ENCODE measurements around the gene CUEDC1. TPM values are rescaled to one million over a fixed set of nuclear protein-coding genes. Genes with fewer than 3 reads are reported as not detected.

Gene CUEDC1
- total RNA-seq, 4 donors from 2014 or later, result 7.9 to 63.6 (median 18.8) TPM

GRCh38 chr17:57868007-57868909, 87.0 kb downstream of the CUEDC1 start:
- H3K27me3 ChIP-seq, result no peaks in the 10 kb centered on the region
- no peak overlapping the region for H3K4me3 ChIP-seq
- intact Hi-C loops (cut with DNase I; ENCODE audit: low total_unique reads), result loop anchor here (10.0 kb wide), 1 partner anchor 217 kb away; the partner anchor contains the start of gene DYNLL2
- TF ChIP-seq POLR2A (IDR thresholded peaks at IDR 0.05) (no peak), CTCF (IDR thresholded peaks at IDR 0.05) (peak; percentile 32 to 68 (median 49))
- H3K27ac ChIP-seq, result peak overlapping the region; percentile 77 to 93
- peak; percentile 92 to 93 for DNase-seq
- no peaks in the 10 kb centered on the region for H3K36me3 ChIP-seq
- peaks cover 8 to 13% of the 10 kb centered on the region in 2 donors for H3K4me1 ChIP-seq
- no peaks in the 10 kb centered on the region for H3K9me3 ChIP-seq

GRCh38 chr17:57867126-57867525, 88.1 kb downstream of the CUEDC1 start:
- no peak for TF ChIP-seq POLR2A (IDR thresholded peaks at IDR 0.05)
- Histone ChIP-seq H3K27me3 (no peaks in the 10 kb centered on the region), H3K9me3 (no peaks in the 10 kb centered on the region), H3K36me3 (no peaks in the 10 kb centered on the region), H3K27ac (peak overlapping the region; percentile 77 to 93), H3K4me3 (no peak overlapping the region), H3K4me1 (peaks cover 8 to 15% of the 10 kb centered on the region in 2 donors)
- intact Hi-C loops (cut with DNase I; ENCODE audit: low total_unique reads), result loop anchor here (10.0 kb wide), 1 partner anchor 218 kb away; the partner anchor contains the start of gene DYNLL2
- DNase-seq, result no peak

- DNase-seq, result peak in 1 of 2 donors; percentile 12
- Histone ChIP-seq H3K36me3 (no peaks in the 10 kb centered on the region), H3K27ac (peak overlapping the region in 1 of 2 donors; percentile 93), H3K27me3 (no peaks in the 10 kb centered on the region), H3K4me3 (no peak overlapping the region), H3K9me3 (no peaks in the 10 kb centered on the region), H3K4me1 (peaks cover 8 to 15% of the 10 kb centered on the region in 2 donors)
- TF ChIP-seq POLR2A (IDR thresholded peaks at IDR 0.05) (no peak), CTCF (IDR thresholded peaks at IDR 0.05) (no peak)
- intact Hi-C loops (cut with DNase I; ENCODE audit: low total_unique reads), result loop anchor here (10.0 kb wide), 1 partner anchor 218 kb away; the partner anchor contains the start of gene DYNLL2
Measured at GRCh38 chr17:57866723-57867122, 88.5 kb downstream of the CUEDC1 start.

- Histone ChIP-seq H3K4me3 (no peak overlapping the region), H3K27ac (peak overlapping the region in 1 of 2 donors; percentile 93), H3K4me1 (peaks cover 8 to 15% of the 10 kb centered on the region in 2 donors), H3K27me3 (no peaks in the 10 kb centered on the region), H3K9me3 (no peaks in the 10 kb centered on the region), H3K36me3 (no peaks in the 10 kb centered on the region)
- no peak for TF ChIP-seq POLR2A (IDR thresholded peaks at IDR 0.05)
- no peak for TF ChIP-seq CTCF (IDR thresholded peaks at IDR 0.05)
- intact Hi-C loops (cut with DNase I; ENCODE audit: low total_unique reads), result loop anchor here (10.0 kb wide), 1 partner anchor 218 kb away; the partner anchor contains the start of gene DYNLL2
- peak in 1 of 2 donors; percentile 15 for DNase-seq
Measured at GRCh38 chr17:57866319-57866718, 88.9 kb downstream of the CUEDC1 start.

GRCh38 chr17:57864273-57864672, 90.9 kb downstream of the CUEDC1 start:
- Histone ChIP-seq H3K9me3 (no peaks in the 10 kb centered on the region), H3K4me3 (no peak overlapping the region), H3K27me3 (no peaks in the 10 kb centered on the region), H3K4me1 (peaks cover 8 to 20% of the 10 kb centered on the region in 2 donors), H3K27ac (no peak overlapping the region), H3K36me3 (no peaks in the 10 kb centered on the region)
- TF ChIP-seq CTCF (IDR thresholded peaks at IDR 0.05), result no peak
- TF ChIP-seq POLR2A (IDR thresholded peaks at IDR 0.05), result no peak
- DNase-seq, result peak in 1 of 2 donors; percentile 10
- intact Hi-C loops (cut with DNase I; ENCODE audit: low total_unique reads), result loop anchor here (10.0 kb wide), 1 partner anchor 221 kb away; the partner anchor contains the start of gene DYNLL2
